NCI-H2029 treated with DMSO at 0.1 percent for 48 hours (cell line): ENCODE results near the gene WIF1.

Source experiments
- DNase-seq: peaks from one replicate; lab custom pipeline; 2025; lab: John Stamatoyannopoulos, UW

The WIF1 gene, protein sequence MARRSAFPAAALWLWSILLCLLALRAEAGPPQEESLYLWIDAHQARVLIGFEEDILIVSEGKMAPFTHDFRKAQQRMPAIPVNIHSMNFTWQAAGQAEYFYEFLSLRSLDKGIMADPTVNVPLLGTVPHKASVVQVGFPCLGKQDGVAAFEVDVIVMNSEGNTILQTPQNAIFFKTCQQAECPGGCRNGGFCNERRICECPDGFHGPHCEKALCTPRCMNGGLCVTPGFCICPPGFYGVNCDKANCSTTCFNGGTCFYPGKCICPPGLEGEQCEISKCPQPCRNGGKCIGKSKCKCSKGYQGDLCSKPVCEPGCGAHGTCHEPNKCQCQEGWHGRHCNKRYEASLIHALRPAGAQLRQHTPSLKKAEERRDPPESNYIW

DNA sequence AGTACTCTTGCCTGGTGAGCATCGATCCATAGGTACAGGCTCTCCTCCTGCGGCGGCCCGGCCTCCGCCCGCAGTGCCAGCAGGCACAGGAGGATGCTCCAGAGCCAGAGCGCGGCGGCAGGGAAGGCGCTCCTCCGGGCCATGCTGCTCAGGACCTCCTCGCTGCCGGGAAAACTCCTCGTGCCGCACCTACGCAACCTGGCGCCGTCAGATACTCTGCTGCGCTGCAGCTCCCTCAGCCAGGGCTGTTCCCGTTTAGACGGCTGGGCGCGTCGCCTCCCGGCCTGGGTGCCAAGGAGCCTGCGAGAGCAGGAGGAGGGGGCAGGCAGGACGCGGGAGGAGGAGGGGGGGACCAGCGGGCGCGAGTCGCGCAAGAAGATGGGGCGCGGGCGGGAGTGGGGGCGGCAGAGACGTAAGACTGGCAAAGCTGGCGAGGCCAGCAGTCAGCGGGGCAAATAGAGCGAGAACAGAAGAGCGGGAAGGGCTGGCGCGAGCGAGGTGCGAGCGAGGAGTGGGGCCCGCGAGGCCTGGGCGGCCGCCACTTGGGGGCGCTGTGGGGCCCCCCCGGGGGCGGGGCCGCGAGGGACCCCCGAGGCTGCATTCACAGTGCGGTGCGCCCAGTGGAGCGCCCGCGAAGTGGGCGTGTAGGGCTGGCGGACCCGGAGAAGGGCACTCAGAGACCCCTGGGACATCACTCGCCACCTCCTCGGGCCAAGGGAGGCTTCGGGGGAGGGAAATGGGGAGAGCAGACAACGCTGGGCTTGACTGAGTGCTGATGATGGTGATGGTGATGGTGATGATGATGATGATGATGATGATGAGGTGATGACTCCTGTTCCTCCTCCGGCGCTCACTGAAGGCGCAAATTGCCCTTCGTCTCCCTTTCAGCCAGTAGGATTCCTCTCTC is at the start of gene WIF1:
TSS of gene WIF1 (minus strand) at position 257 of the 907 bp plus-strand sequence. CDS start at position 143, 114 bp downstream.
- DNase-seq: peak; percentile 5

DNA sequence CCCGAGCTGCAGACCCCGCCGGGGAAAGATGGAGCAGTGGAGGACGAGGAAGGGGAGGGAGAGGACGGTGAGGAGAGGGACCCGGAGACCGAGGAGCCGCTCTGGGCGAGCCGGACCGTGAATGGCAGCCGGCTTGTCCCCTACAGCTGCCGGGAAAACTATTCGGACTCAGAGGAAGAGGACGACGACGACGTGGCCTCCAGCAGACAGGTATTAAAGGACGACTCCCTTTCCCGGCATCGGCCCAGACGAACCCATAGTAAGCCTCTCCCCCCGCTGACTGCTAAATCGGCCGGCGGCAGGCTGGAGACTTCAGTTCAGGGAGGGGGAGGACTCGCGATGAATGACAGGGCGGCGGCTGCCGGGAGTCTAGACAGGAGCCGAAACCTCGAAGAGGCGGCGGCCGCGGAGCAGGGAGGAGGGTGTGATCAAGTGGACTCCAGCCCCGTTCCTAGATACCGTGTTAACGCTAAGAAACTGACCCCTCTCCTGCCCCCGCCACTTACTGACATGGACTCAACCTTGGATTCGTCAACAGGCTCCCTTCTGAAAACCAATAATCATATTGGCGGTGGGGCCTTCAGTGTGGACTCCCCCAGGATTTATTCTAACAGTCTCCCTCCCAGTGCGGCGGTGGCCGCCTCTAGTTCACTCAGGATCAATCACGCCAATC is 49.2 kb upstream of the WIF1 start:
- DNase-seq: no peak

DNA sequence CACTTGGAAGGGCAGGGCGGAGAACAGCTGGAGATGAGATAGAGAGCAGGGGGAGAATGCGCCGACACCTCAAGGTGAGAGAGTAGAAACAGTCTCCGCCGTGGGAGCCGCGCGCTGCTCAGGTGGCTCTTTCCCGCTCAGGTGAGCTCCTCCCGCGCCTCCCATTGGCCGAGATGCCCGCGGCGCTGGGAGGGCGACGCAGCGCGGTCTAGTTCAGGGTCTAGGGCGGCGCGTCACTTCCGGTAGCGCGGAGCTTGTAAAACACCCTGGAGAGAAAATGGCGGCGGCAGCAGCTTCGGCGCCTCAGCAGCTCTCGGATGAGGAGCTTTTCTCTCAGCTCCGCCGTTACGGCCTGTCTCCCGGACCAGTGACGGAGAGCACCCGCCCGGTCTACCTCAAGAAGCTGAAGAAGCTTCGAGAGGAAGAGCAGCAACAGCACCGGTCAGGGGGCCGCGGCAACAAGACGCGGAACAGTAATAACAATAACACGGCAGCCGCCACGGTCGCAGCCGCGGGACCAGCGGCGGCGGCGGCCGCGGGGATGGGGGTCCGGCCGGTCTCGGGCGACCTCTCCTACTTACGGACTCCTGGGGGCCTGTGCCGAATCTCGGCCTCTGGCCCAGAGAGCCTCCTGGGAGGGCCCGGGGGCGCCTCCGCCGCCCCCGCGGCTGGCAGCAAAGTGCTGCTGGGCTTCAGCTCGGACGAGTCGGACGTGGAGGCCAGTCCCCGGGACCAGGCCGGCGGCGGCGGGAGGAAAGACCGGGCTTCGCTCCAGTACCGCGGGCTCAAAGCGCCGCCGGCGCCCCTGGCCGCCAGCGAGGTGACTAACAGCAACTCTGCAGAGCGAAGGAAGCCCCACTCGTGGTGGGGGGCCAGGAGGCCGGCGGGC is 48.5 kb upstream of the WIF1 start, which contains the start of gene LEMD3:
TSS of gene LEMD3 (plus strand) at position 264 of the 889 bp plus-strand sequence. CDS start at position 278, 14 bp downstream.
- DNase-seq: peak; percentile 90

DNA sequence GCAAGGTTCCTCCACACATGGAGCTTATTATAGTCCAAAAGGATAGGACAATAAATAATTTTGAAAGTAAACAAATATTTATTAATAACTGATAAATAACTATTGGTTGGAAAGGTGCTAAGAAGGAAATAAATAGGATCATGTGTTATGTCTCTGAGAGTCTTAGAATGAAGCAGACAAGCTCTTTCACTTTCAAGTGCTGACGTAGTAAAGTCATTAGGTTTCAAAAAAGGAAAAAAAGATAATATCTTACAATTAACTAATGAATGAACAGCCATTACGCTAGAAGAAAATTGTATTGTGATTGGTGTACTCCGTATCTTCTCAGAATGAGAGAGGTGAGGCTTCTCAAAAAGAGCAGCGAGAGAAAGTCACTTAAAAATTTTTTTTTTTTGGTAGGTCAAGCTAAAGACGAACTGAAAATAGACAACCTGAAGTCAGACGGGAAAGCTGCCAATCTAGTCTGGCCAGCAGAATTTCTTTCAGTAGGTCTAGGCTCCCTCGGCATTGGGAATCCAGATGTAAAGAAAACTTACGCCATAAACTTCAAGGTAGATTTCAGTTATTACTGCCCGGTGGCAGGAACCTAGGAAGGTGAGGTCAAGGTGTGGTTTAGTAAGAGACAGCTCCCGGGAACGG is 47.7 kb upstream of the WIF1 start:
- DNase-seq: no peak

DNA sequence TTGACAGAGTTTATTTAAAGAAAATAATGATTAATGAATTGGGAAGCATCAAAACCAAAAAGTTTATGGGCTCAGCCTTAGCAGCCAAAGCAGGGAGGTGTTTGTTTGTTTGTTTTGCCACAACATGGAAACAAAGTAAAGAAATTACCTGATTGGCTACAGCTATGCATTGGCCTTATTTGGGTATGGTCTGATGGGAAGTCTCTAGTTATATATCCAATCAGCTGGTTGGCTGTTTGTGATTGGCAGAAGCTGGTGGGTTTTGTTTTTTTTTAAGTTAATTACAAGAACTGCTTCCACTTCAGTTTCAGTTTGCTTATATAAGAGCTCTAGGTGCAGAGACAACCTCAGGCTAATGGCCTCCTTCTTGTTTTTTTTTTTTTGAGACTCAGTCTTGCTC is 43.7 kb upstream of the WIF1 start:
- DNase-seq: no peak

DNA sequence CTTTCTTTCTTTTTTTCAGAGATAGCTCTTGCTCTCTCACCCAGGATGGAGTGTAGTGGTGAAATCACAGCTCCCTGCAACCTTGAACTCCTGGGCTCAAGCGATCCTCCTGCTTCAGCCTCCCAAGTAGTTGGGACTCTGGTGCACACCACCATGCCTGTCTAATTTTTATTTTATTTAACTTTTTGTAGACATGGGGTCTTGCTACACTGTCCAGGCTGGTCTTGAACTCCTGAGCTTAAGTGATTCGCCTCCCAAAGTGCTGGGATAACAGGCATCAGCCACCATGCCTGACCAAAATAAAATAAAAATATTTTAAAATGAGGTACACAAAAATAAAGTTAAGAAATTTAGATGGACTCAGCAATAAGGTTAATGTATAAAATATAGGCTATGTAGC is 43.1 kb upstream of the WIF1 start:
- DNase-seq: no peak

DNA sequence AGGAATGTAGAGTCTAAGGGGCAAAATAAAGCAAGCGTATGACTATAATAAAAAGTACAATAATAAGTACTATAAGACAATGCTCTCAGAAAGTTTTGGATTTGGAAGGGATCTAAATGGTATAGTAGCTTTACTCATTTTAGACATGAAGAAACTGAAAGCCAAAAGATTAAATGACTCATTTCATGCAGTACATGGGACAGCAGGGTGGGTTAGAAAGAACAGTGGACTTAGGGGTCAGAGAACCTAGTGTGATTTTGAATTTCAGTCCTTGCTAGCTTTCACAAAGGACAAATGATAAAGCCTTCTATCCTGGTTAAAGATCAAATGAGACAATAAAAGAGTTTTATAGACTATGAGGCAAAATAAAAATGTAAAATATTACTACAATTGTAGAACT is 41.5 kb upstream of the WIF1 start:
- no peak for DNase-seq

DNA sequence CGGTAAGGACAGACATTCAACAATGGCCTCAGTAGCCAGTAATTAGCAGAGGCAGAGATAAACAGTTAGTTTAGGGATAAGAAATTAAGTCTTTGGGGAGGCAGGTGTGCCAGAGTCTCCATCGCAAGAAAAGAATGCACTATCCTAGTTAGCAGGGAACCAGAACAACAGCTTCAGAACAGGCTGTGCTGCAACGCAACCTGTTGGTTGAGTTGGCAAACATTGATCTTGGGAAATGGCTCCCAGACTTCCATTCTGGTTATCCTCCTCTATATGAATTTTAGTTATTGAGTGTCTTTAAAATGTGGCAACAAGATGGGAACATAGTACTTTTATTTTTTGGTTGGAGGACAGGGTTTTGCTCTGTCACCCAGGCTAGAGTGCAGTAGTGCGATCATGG is 36.0 kb upstream of the WIF1 start:
- no peak for DNase-seq

DNA sequence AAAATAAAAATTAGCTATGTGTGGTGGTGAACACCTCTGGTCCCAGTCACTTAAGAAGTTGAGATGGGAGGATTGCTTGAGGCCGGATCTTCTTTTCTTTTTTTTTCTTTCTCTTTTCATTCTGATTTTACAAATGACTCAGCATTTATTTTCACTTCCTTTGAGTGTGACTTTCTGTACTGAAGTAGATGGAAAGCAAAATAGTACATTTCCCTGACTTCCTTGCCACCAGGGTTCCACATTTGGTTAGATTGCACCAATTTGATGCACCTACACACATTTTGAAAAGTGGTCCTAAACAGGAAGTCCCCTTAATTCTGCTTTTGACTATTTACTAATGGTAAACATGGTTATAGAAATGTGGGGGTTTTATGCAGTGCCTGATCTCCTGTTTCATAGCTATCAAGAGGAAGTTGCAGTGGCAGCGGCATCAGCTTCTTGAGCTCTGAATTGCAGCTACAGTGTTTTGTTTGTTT is 35.3 kb upstream of the WIF1 start:
- DNase-seq: no peak

DNA sequence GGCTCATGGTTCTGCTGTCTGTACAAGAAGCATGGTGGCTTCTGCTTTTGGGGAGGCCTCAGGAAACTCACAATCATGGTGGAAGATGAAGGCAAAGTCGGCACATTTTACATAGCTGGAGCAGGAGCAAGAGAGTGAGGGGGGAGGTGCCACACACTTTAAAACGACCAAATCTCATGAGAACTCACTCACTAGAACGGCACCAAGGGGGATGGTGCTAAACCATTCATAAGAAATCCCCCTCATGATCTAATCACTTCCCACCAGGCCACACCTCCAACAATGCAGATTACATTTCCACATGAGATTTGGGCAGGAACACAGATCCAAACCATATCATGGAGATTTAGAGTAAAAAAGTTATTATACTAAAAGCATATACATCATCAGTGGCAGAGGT is 34.7 kb upstream of the WIF1 start:
- DNase-seq: no peak

DNA sequence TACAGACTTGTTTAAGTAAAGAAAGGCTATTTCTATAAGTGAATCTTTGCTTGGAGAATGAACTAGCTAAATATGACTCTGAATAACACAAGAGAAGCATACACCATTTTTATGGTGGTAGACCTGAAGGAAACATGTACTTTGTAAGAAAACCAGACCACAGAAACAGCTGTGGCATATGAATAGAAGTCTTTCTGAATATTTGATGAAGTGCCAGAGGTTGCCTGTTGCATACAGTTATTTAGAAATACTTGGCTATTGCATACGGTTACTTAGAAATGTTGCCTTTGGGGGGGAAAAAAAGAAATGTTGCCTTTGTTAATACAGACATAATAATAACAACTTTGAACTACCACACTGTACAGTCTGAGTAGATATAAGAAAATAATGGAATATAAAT is 31.5 kb upstream of the WIF1 start:
- DNase-seq: no peak

DNA sequence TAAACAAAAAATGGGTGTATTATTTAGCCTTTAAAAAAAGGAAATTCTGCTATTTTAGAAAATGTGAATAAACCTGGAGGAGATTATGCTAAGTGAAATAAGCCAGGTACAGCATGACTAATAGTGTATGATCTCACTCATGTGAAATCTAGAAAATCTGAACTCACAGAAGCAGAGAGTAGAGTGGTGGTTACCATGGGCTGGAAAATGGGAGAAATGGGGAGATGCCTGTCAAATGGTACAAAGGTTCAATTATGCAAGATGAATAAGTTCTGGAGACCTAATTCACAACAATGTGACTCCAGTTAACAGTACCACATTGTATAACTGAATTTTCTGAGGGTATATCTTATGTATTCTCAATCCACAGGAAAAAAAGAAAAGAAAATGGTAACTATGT is 30.9 kb upstream of the WIF1 start:
- no peak for DNase-seq

DNA sequence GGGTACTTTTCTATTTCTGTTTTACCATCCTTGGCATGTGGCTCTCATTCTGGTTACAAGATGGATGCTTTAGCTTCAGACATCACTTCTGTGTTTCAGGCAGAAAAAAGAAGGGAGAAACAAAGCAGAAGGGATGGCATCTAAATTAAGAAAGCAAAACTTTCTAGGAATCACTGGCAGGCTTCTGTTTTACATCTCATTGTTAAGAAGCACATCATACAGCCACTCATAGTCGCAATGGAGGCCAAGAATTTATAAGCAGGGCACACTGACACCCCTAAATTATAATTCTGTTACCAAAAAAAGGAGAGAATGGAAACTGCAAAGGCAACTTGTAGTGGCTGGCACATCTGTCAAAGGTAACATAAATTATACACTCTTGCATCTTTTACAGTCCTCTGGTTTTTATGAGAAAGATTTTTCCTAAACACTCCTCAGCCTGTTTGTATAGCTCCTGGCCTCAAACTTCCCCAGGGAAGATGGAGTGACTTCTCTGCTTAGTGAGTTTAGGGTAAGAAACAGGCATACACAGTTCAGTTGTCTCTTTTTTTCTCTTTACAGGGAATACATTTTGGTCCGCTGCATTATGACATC is 26.3 kb upstream of the WIF1 start:
- no peak for DNase-seq

DNA sequence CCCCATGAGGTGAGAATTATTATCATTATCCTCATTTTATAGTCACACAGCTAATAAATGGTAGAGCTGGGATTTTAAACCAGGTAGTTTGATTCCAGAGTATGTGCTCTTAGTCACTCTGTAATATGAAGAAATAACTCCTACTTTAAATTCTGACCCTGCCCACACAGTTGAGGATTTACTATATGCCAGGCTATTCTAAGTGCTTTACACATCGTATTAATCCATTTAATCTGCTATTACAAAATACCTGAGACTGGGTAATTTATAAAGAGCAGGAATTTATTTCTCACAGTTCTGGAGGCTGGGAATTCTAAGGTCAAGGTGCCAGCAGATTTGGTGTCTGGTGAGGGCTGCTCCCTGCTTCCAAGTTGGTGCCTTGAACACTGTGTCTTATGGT is 19.6 kb upstream of the WIF1 start:
- no peak for DNase-seq

DNA sequence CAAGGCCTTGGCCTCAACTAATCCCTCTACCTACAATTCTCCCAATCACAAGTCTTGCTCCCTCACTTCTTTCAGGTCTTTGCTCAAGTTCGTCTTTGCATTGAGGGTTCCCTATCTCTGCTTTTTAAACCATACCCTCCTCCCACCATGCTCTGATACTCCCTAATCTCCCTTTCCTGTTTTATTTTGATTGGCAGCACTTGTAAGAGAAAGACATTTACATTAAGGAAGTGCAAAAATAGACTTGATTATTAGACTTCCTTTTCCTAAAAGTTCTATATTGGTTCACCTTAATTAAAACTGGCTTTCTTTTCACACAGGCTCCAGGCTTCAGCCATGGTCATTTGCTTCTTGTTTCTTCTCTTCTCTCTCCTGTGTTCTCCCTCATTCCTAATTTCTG is 18.3 kb upstream of the WIF1 start:
- DNase-seq: no peak

DNA sequence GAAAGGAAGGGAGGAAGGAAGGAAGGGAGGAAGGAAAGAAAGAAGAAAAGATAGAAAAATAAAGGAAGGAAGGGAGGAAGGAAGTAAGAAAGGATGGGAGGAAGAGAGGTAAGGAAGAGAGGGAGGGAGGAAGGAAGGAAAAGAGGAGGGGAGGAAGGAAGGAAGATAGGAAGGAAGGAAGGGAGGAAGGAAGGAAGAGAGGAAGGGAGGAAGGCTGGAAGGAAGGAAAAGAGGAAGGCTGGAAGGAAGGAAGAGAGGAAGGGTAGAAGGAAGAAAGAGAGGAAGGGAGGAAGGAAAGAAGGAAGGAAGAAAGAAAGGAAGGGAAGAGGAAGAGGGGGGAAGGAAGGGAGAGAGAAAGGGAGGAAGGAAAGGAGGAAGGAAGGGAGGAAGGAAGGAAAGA is 12.8 kb upstream of the WIF1 start:
- DNase-seq: no peak

DNA sequence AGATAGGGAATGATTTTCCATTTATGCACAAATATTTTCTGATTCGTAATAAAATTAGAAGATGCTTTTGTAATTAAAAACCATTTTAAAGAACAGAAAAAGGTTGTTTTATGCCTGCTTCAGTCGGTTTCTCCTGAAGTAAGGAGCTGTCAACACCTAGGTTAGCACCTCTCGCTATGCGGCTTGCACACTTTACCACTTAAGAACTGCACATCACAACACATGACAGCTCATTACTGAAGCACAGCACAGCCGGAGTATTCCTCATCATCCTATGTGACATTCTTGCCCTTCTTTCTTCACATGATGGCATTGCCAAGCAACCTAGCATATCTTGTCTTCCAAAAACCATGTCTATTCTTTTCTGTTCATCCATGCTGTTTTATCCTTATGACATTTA is 5.4 kb upstream of the WIF1 start:
- DNase-seq: no peak

DNA sequence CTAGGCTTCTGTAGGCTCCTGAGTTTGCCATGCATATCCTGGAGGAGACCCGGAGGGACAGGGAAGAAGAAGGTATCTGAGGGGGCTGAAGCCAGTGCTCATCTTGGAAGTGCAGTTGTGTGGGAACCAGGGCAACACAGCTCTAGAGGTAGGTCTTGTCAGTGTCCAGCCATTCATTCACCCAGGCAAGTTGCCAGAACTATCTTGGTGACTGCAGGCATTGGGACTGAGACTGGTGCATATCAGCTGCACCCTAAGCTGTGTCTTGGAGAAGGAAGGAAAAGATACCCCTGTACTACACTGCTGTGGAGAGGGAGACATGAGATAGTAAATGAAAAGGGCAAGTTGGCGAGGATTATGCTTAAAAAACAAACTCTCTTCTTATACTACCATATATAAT is 4.9 kb upstream of the WIF1 start:
- DNase-seq: no peak

DNA sequence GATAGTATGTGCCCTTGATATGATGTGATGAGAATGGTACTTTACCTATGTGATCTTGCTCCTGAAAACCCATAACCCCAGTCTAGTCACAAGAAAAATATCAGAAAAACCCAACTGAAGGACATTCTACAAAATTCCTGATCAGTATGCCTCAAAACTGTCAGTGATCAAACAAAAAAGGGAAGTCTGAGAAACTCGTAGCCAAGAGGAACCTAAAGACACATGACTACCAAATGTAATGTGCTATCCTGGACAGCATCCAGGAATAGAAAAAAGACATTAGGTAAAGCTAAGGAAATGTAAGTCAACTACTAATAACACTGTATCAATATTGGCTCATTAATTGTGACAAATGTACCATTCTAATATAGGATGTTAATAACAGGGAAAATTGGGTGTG is 4.1 kb upstream of the WIF1 start:
- DNase-seq: no peak

DNA sequence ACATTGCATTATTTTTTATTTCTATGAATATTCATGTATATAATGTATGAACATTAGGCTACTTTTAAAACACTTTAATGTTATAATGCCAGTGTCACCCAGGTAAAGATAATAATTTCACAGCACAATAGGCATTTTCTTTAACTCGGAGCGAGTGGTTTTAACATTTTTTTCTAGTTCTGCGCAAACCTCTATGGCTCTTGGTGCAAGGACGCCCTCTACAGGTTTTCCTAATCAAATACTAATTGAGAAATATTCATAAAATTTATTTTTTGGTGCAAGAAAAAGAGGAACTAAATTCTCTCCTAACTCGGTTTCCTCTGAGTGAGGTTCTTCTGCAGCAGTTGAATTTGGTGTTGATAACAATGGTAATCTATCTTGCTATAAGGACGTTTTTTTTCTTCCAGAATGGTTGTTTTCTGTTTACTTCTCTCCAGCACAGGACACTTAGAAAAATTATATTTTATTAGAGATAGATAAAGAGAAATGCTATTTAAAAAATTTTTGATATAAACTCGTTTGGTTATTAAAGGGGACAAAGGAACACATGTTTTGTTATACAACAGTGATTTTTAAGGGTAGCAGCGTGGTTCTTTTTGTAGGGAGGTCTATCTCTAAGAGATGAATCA is 2.4 kb upstream of the WIF1 start:
- peak; percentile 36 for DNase-seq
